Activated CD4-positive, alpha-beta T cell treated with anti-CD3 and anti-CD28 coated beads, Interleukin-2, amount 50 U/mL, for 24 hours (primary cell): ENCODE measurements around the gene SPATA33.
"Not testable (repeated sequence)": the region's sequence is repeated elsewhere in the genome, so short reads cannot be mapped to it uniquely, and the experiment has no call there.

ENCODE experiments used
- DNase-seq, 2 donors: peaks; one replicate each; pipeline ENCODE4 v3.0.0-alpha.2; 2020; ENCODE audit warnings: low read depth in 1 of 2, low spot score in 1 of 2

The SPATA33 gene

GRCh38 chr16:89658221-89658879, 714 bp downstream of the SPATA33 start:
- no peak for DNase-seq

- DNase-seq, result no peak
These were observed 2.5 kb downstream of the SPATA33 start for GRCh38 chr16:89660146-89660545.

GRCh38 chr16:89661215-89661614, 3.6 kb downstream of the SPATA33 start:
- DNase-seq, result no peak

GRCh38 chr16:89664238-89664637, 6.6 kb downstream of the SPATA33 start:
- not testable (repeated sequence) for DNase-seq

GRCh38 chr16:89667000-89667399, 9.4 kb downstream of the SPATA33 start:
- not testable (repeated sequence) for DNase-seq

GRCh38 chr16:89667633-89668032, 10.0 kb downstream of the SPATA33 start:
- no peak for DNase-seq

GRCh38 chr16:89668790-89669158, 11.1 kb downstream of the SPATA33 start:
- DNase-seq, result no peak

- no peak for DNase-seq
These were observed 12.1 kb downstream of the SPATA33 start for GRCh38 chr16:89669755-89670154.

GRCh38 chr16:89670496-89671431, 13.1 kb downstream of the SPATA33 start:
- DNase-seq, result no peak

GRCh38 chr16:89671565-89671964, 13.9 kb downstream of the SPATA33 start:
- not testable (repeated sequence) for DNase-seq

- no peak for DNase-seq
These were observed 14.7 kb downstream of the SPATA33 start for GRCh38 chr16:89672177-89672941.

GRCh38 chr16:89678258-89678657, 20.6 kb downstream of the SPATA33 start:
- no peak for DNase-seq

- DNase-seq, result no peak
These were observed 28.3 kb downstream of the SPATA33 start for GRCh38 chr16:89685916-89686315.

GRCh38 chr16:89686520-89687091, 29.0 kb downstream of the SPATA33 start, which contains the start of gene CDK10:
TSS of gene CDK10 (plus strand) at chr16:89686689. CDS start at chr16:89686711, 22 bp downstream.
- DNase-seq, result peak; percentile 85 to 92

GRCh38 chr16:89687092-89687940, 29.7 kb downstream of the SPATA33 start:
- DNase-seq, result no peak

- no peak for DNase-seq
These were observed 30.8 kb downstream of the SPATA33 start for GRCh38 chr16:89688395-89688794.

- no peak for DNase-seq
These were observed 31.5 kb downstream of the SPATA33 start for GRCh38 chr16:89689142-89689541.

- DNase-seq, result not testable (repeated sequence)
These were observed 32.0 kb downstream of the SPATA33 start for GRCh38 chr16:89689621-89690020.

GRCh38 chr16:89690392-89690901, 32.8 kb downstream of the SPATA33 start:
- DNase-seq, result no peak
